Progenitor cell of endocrine pancreas (in vitro differentiated cells): Measurements from ENCODE around the gene AANAT. TPM values are rescaled to one million over a fixed set of nuclear protein-coding genes. Genes with fewer than 3 reads are reported as not detected.

Experiments
- DNase-seq: peaks from one replicate; pipeline ENCODE4 v3.0.0; 2021; ENCODE audit warnings: low spot score; ENCODE audit not compliant: unreplicated experiment
- H3K27ac Mint-ChIP-seq: 2 replicates; pipeline ENCODE4 v1.8.0; 2021; ENCODE audit warnings: mild to moderate bottlenecking, moderate library complexity, mixed read lengths
- H3K27me3 Mint-ChIP-seq: 2 replicates; pipeline ENCODE4 v1.8.0; 2021; ENCODE audit warnings: mixed read lengths
- H3K36me3 Mint-ChIP-seq: 2 replicates; pipeline ENCODE4 v1.8.0; 2022; ENCODE audit warnings: mixed read lengths; ENCODE audit not compliant: insufficient read depth
- H3K4me1 Mint-ChIP-seq: 2 replicates; pipeline ENCODE4 v1.8.0; 2021; ENCODE audit warnings: low read depth, mixed read lengths
- H3K4me3 Mint-ChIP-seq: 2 replicates; pipeline ENCODE4 v1.8.0; 2021; ENCODE audit warnings: low read depth, mild to moderate bottlenecking, moderate library complexity, mixed read lengths
- H3K9me3 Mint-ChIP-seq: 2 replicates; pipeline ENCODE4 v1.8.0; 2021; ENCODE audit warnings: low read depth, mixed read lengths
- total RNA-seq: library from RNA; stranded (reverse); gene quantifications from 2 replicates; pipeline ENCODE4 v1.2.1, GENCODE V29; 2021
- TF ChIP-seq, protein P1 (sequence below): fragments of 200-600 bp; sonication (generic); IDR thresholded peaks from one replicate; pipeline ENCODE4 v1.5.0; 2021; ENCODE audit warnings: antibody characterized with exemption, mild to moderate bottlenecking; ENCODE audit not compliant: unreplicated experiment

Gene AANAT
- total RNA-seq, 1 donor from 2014 or later: not detected

DNA sequence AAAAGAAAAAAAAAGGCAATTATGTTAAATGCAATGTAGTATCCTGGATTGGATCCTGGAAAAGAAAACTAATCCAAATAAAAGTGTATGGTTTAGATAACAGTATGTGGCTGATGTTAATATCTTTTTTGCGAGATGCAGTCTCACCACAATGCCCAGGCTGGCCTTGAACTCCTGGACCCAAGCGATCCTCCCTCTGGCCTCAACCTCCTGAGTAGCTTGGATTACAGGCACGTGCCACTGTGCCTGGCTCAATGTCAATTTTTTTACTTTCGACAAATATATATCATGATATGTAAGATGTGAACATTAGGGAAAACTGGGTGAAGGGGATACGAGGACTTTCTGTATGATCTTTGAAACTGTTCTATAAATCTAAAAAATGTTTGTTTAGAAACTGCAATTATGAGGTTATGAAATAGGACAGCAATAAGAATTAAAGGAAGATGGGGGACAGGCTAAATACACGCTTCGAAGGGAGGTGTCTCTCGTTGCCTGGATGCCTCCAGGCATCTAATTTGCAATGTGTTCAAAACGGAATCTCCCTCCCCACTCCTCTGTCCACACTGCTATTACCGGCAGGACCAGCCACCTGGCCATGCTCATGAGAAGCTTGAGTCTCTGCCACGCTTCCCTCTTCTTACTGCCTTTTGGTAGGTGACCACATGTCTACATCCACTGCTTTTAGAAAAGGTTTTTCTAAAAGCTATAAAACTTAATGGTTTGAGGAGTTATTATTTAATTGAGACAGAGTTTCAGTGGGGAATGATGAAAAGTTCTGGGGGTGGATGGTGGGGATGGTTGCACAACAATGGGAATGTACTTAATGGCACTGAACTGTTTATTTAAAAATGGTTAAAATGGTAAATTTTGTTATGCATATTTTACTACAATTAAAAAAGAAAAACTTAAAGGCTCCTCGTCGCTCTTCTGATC lies 29.7 kb upstream of the AANAT start:
- H3K27me3 Mint-ChIP-seq: no peaks in the 10 kb centered on the region
- H3K4me1 Mint-ChIP-seq: peaks cover 7% of the 10 kb centered on the region
- TF ChIP-seq, protein P1, sequence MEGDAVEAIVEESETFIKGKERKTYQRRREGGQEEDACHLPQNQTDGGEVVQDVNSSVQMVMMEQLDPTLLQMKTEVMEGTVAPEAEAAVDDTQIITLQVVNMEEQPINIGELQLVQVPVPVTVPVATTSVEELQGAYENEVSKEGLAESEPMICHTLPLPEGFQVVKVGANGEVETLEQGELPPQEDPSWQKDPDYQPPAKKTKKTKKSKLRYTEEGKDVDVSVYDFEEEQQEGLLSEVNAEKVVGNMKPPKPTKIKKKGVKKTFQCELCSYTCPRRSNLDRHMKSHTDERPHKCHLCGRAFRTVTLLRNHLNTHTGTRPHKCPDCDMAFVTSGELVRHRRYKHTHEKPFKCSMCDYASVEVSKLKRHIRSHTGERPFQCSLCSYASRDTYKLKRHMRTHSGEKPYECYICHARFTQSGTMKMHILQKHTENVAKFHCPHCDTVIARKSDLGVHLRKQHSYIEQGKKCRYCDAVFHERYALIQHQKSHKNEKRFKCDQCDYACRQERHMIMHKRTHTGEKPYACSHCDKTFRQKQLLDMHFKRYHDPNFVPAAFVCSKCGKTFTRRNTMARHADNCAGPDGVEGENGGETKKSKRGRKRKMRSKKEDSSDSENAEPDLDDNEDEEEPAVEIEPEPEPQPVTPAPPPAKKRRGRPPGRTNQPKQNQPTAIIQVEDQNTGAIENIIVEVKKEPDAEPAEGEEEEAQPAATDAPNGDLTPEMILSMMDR: no peak
- H3K9me3 Mint-ChIP-seq: no peaks in the 10 kb centered on the region
- DNase-seq: no peak
- H3K27ac Mint-ChIP-seq: no peak overlapping the region
- no peak overlapping the region for H3K4me3 Mint-ChIP-seq
- H3K36me3 Mint-ChIP-seq: peaks cover 5% of the 10 kb centered on the region

DNA sequence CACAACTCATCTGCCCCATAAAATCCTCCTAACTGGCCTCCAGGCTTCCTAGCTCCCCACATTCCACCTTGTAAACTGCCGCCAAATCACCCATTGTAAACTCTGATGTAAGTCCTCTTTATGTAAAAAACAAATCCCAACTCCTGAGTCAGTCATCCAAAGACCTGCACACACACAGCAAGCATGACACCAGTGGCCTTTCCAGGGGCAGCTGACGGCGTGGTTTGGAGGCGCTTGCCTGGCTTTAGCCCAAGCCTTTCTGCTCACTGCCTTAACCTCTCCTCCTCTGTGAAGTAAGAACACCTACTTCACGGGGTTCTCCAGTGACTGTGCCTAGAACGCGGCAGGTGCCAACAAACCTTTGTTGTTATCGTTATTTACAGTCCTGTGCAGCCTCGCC lies 28.5 kb upstream of the AANAT start:
- Mint-ChIP-seq H3K4me1 (peaks cover 7% of the 10 kb centered on the region), H3K9me3 (no peaks in the 10 kb centered on the region), H3K4me3 (no peak overlapping the region), H3K36me3 (peaks cover 5% of the 10 kb centered on the region), H3K27ac (no peak overlapping the region), H3K27me3 (no peaks in the 10 kb centered on the region)
- no peak for DNase-seq
- TF ChIP-seq, protein P1: no peak

DNA sequence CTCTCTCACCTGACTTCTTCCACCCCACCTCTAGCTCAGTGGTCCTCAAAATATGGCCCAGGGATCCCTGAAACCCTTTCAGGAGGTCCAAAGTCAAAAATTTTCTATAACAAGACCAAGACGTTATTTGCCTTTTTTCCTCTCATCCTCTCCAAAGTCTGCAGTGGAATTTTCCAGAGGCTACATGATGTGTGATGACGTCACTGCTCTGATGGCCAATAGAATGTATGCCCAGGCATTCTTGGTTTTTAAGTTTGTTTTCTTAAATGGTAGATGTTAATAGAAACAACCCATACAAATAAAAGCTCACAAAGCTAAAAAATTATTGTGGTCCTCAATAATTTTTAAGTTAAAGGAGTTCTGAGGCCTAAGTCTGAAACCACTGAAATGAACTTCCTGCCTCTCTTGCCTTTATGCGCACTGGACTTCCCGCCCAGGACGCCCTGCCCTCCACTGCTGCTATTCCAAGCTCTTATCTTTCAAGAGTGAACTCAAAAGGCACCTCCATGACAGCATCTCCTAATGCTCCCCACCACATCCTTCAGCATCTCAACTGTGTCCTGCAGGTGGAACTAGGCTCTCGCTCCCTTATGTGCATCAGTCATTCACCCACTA lies 28.0 kb upstream of the AANAT start:
- Mint-ChIP-seq H3K27ac (no peak overlapping the region), H3K4me1 (peaks cover 7% of the 10 kb centered on the region)

DNA sequence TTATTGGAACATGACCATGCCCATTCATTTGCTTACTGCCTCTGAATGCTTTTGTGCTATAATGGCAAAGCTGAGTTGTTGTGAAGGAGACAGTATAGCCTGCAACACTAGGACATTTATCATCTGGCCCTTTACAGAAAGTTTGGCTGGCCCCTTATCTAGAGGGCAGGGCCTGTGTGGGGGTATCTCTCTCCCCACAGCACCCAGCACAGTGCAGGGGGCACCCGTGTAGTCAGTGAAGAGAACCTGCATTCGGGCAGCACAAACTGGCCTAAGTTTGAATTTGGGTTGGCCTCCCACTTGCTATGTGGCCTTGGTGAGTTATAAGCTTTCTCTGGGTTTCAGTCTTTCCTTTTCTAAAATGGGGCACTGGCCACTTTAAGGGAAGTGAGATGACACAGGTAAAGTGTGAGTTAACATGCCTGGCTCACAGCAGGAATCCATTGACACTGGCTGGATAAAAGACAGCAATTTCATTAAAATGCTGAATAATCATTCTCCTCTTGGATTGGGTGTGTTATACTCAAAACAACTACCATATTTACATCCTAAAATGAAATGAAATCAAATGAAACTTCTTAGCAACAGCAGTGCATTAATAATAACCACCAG lies 26.5 kb upstream of the AANAT start:
- H3K9me3 Mint-ChIP-seq: no peaks in the 10 kb centered on the region
- no peak for DNase-seq
- no peaks in the 10 kb centered on the region for H3K27me3 Mint-ChIP-seq
- H3K27ac Mint-ChIP-seq: no peak overlapping the region
- H3K36me3 Mint-ChIP-seq: peaks cover 1% of the 10 kb centered on the region
- no peak overlapping the region for H3K4me3 Mint-ChIP-seq
- H3K4me1 Mint-ChIP-seq: peaks cover 9% of the 10 kb centered on the region
- TF ChIP-seq, protein P1: no peak

More for the DNA sequence above, 28.0 kb upstream of the AANAT start:
- H3K27me3 Mint-ChIP-seq: no peaks in the 10 kb centered on the region
- H3K4me3 Mint-ChIP-seq: no peak overlapping the region
- H3K9me3 Mint-ChIP-seq: no peaks in the 10 kb centered on the region
- DNase-seq: no peak
- TF ChIP-seq, protein P1: no peak
- peaks cover 3% of the 10 kb centered on the region for H3K36me3 Mint-ChIP-seq

DNA sequence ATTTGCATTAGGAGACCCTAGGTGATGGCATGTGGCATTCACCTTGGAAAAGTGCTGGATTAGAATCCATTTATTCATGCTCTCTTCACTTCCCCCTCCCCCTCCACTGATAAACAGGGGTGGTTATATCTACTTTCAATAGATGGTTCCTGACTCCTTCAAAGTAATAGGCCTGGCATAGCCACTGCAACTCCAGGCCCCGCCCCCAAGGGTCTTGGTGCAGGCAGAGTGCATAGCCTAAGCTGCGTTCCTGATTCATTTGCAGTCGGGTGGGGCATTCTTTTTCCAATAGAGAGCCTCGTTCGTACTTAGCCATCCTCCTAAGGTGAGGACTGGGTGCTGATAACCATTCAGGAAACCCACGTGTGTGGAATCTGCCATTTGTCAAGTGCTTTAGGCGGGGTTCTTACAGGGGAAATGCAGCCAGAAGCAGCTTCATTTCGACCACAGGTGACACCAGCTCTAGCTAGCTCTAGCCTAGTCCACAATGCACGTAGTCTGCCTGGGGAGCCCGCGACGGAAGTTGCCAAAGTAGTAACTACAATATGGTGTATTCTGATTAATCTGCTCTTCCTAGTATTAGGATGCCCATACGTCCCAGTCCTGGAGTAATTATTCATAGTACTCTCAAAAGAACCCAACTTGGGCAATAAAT lies 25.6 kb upstream of the AANAT start:
- Mint-ChIP-seq H3K27ac (no peak overlapping the region), H3K4me1 (peaks cover 17% of the 10 kb centered on the region), H3K27me3 (no peaks in the 10 kb centered on the region), H3K4me3 (no peak overlapping the region), H3K36me3 (peaks cover 1% of the 10 kb centered on the region), H3K9me3 (no peaks in the 10 kb centered on the region)
- TF ChIP-seq, protein P1: no peak
- DNase-seq: no peak
